Progenitor cell of endocrine pancreas (in vitro differentiated cells): Measurements from ENCODE around the gene KIF1A. TPM values are rescaled to one million over a fixed set of nuclear protein-coding genes. Genes with fewer than 3 reads are reported as not detected.
A peak's percentile ranks its signal among the peaks of the same experiment; 100 is the strongest.

Source experiments
- DNase-seq: peaks from one replicate; pipeline ENCODE4 v3.0.0; 2021; ENCODE audit warnings: low spot score; ENCODE audit not compliant: unreplicated experiment
- H3K27ac Mint-ChIP-seq: 2 replicates; pipeline ENCODE4 v1.8.0; 2021; ENCODE audit warnings: mild to moderate bottlenecking, moderate library complexity, mixed read lengths
- H3K27me3 Mint-ChIP-seq: 2 replicates; pipeline ENCODE4 v1.8.0; 2021; ENCODE audit warnings: mixed read lengths
- H3K36me3 Mint-ChIP-seq: 2 replicates; pipeline ENCODE4 v1.8.0; 2022; ENCODE audit warnings: mixed read lengths; ENCODE audit not compliant: insufficient read depth
- H3K4me1 Mint-ChIP-seq: 2 replicates; pipeline ENCODE4 v1.8.0; 2021; ENCODE audit warnings: low read depth, mixed read lengths
- H3K4me3 Mint-ChIP-seq: 2 replicates; pipeline ENCODE4 v1.8.0; 2021; ENCODE audit warnings: low read depth, mild to moderate bottlenecking, moderate library complexity, mixed read lengths
- H3K9me3 Mint-ChIP-seq: 2 replicates; pipeline ENCODE4 v1.8.0; 2021; ENCODE audit warnings: low read depth, mixed read lengths
- total RNA-seq: library from RNA; stranded (reverse); gene quantifications from 2 replicates; pipeline ENCODE4 v1.2.1, GENCODE V29; 2021
- TF ChIP-seq, protein P1 (sequence below): fragments of 200-600 bp; sonication (generic); IDR thresholded peaks from one replicate; pipeline ENCODE4 v1.5.0; 2021; ENCODE audit warnings: antibody characterized with exemption, mild to moderate bottlenecking; ENCODE audit not compliant: unreplicated experiment

KIF1A gene
- total RNA-seq, 1 donor from 2014 or later, result 132 TPM

DNA sequence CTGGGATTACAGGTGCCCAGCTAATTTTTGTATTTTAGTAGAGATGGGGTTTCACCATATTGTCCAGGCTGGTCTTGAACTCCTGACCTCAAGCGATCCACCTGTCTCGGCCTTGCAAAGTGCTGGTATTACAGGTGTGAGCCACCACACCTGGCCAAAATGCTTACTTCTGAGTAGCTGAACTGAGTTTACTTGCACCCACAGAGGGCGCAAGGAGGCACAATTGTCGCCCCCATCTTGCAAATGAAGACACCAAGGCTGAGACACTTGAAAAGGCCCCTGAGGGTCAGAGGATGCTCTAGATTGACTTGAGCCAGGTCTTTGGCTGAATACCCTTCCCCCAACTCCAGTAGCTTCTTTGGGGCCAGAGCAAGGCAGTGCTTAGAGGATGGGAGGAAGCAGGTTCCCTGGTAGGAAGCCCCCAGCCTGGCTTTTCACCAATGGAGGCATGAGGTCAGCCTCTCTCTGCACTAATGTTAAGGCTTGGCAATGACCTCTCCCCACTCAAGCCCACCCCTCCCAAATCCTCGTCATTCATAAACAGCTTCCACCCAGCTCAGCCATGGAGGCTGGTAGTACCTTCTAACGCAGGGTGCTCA, 14.5 kb upstream of the KIF1A start:
- Mint-ChIP-seq H3K27ac (no peak overlapping the region), H3K9me3 (no peaks in the 10 kb centered on the region), H3K4me3 (no peak overlapping the region), H3K27me3 (peaks cover 47% of the 10 kb centered on the region), H3K4me1 (no peaks in the 10 kb centered on the region), H3K36me3 (no peaks in the 10 kb centered on the region)
- no peak for DNase-seq
- TF ChIP-seq, protein P1, sequence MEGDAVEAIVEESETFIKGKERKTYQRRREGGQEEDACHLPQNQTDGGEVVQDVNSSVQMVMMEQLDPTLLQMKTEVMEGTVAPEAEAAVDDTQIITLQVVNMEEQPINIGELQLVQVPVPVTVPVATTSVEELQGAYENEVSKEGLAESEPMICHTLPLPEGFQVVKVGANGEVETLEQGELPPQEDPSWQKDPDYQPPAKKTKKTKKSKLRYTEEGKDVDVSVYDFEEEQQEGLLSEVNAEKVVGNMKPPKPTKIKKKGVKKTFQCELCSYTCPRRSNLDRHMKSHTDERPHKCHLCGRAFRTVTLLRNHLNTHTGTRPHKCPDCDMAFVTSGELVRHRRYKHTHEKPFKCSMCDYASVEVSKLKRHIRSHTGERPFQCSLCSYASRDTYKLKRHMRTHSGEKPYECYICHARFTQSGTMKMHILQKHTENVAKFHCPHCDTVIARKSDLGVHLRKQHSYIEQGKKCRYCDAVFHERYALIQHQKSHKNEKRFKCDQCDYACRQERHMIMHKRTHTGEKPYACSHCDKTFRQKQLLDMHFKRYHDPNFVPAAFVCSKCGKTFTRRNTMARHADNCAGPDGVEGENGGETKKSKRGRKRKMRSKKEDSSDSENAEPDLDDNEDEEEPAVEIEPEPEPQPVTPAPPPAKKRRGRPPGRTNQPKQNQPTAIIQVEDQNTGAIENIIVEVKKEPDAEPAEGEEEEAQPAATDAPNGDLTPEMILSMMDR, result no peak

DNA sequence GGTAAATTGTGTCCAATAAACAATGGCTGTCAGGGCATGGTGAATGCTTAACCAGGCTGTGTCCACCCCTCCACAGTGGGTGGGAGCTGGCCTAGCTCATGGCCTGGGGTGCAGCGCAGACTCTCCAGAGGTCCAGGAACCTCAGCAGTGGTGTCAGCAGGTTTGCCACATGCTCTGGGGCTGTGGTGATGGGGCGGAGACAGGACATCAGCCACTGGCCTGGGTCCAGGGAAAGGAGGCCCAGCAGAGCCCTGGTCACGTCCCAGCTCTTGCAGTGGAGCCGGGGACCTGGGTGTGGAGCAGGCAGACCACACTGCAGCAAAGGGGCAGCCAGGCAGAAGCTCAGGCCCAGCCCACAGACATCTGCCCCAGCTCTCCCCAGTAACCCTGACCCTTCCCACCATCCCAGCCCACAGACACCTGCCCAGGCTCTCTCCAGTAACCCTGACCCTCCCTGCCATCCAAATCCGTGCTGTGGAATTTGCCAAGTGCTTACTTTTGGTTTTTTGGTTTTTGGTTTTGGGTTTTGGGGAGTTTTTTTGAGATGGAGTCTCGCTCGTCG, 13.8 kb upstream of the KIF1A start:
- Mint-ChIP-seq H3K27ac (no peak overlapping the region), H3K9me3 (no peaks in the 10 kb centered on the region), H3K27me3 (peaks cover 52% of the 10 kb centered on the region), H3K36me3 (no peaks in the 10 kb centered on the region), H3K4me3 (no peak overlapping the region), H3K4me1 (no peaks in the 10 kb centered on the region)
- DNase-seq, result no peak
- TF ChIP-seq, protein P1, result no peak

DNA sequence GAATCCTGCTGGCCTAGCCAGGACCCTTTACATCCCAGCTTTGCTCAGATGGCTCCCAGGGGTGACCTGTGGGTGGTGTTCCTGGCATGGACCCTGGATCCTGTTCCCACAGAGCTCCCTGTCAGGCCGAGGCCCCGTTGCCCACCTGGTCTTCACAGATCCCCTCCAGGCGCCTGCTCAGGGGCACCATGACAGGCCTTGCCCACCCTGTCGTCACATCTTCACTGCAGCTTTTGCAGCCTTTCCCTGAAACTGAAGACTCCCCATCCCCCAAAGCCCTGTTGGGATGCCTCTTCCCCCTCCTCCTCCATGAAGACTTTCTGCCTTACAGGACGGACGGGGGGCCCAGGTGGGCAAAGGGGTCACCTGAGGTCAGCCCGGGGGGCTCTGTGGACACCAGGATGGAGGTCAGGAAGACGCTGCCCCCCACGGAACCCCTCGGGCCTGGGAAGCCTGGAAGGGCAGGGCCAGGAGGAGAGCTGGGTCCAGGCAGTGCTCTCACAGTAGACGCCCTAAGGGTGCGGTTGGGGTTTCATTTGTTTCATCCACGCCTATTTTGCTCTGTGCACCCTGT, 13.0 kb upstream of the KIF1A start:
- no peak overlapping the region for H3K4me3 Mint-ChIP-seq
- DNase-seq, result no peak
- no peaks in the 10 kb centered on the region for H3K9me3 Mint-ChIP-seq
- H3K36me3 Mint-ChIP-seq, result no peaks in the 10 kb centered on the region
- H3K4me1 Mint-ChIP-seq, result no peaks in the 10 kb centered on the region
- peaks cover 54% of the 10 kb centered on the region for H3K27me3 Mint-ChIP-seq
- H3K27ac Mint-ChIP-seq, result no peak overlapping the region
- TF ChIP-seq, protein P1, result no peak

DNA sequence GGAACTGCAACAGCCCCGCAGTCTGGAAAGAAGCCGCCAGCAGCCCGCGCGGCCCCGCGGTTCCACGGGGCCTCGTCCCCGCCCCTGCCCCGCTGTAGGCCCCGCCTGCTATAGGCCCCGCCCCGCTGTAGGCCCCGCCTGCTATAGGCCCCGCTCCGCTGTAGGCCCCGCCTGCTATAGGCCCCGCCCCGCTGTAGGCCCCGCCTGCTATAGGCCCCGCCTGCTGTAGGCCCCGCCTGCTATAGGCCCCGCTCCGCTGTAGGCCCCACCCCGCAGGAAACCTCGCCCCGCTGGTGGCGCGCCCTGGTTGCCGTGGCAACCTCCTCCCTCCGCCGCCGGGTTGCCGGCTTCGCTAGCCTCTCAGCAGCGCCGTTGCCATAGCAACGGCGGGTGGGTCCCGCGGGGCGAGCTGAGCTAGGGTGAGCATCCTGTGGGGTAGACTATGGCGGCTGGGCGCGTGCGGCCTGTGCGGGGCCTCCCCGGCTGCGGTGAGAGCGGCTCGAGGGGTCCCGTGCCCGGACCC, 12.2 kb upstream of the KIF1A start:
- H3K27me3 Mint-ChIP-seq, result peaks cover 57% of the 10 kb centered on the region
- DNase-seq, result peak; percentile 89
- H3K36me3 Mint-ChIP-seq, result no peaks in the 10 kb centered on the region

DNA sequence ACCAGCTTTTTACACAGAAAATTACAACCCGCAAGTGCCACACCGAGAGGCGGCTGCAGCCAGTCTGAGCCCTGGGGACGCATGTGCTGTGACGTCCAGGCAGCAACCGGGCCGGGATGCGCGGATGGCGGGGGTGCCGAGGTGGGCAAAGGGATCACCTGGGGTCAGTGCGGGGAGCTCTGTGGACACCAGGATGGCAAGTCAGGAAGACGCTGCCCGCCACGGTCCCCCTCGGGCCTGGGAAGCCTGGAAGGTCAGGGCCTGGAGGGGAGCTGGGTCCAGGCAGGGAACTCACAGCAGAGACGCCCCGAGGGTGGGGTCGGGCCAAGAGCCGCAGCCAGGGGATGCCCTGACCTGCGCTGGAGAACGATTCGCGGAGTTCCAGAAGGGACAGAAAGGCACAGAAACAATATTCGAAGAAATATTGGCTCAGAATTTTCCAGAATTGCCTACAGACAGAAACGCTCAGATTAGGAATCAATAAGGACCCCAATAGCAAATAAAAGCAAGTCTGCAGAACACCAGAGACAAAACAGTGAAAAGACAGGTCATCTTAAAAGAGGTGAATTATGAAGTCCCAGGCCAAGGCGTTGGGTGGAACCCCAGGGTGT, 11.7 kb upstream of the KIF1A start:
- Mint-ChIP-seq H3K27me3 (peaks cover 60% of the 10 kb centered on the region), H3K36me3 (no peaks in the 10 kb centered on the region), H3K4me3 (no peak overlapping the region), H3K4me1 (no peaks in the 10 kb centered on the region), H3K9me3 (no peaks in the 10 kb centered on the region), H3K27ac (no peak overlapping the region)
- DNase-seq, result no peak
- TF ChIP-seq, protein P1, result no peak

More for the DNA sequence above, 12.2 kb upstream of the KIF1A start:
- H3K4me1 Mint-ChIP-seq, result no peaks in the 10 kb centered on the region
- no peak overlapping the region for H3K27ac Mint-ChIP-seq
- TF ChIP-seq, protein P1, result no peak
- H3K4me3 Mint-ChIP-seq, result no peak overlapping the region
- H3K9me3 Mint-ChIP-seq, result no peaks in the 10 kb centered on the region
